Prostate gland (tissue), 2 donors: ENCODE results near the gene MRTFB.

Experiments
- CTCF ChIP-seq, 4 experiments: fragments of 200-600 bp in 2 of 4; fragments of 450-650 bp in 2 of 4; sonication (generic) in 2 of 4; IDR thresholded peaks; 1 replicate in 3 of 4; 2 replicates in 1 of 4; pipeline ENCODE4 v1.5.1; 2016 to 2019; ENCODE audit warnings: antibody characterized with exemption in 4 of 4, mild to moderate bottlenecking in 2 of 4, moderate library complexity in 2 of 4
- POLR2A ChIP-seq: fragments of 450-650 bp; IDR thresholded peaks from one replicate; pipeline ENCODE4 v1.6.1; 2016; ENCODE audit warnings: antibody characterized with exemption, mild to moderate bottlenecking

DNA sequence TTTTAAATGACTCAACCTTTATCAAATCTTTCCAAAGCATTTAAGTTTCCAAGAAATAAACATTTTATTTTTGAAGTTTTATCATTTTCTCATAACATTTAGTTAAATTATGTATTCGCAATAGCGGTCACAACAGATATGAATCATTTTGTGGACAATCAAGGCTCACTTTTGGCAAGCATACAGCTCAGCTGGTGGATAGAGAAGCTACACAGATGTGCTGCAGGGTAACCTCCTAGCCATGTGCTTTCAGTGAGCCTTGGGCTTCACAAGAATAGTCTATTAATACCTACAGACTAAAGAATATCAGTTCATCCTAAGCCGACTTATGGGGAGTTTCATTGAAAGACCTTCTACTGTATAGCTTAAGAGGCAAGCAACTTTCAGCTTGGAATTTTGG, 144.8 kb downstream of the MRTFB start:
- no peak for TF ChIP-seq POLR2A
- TF ChIP-seq CTCF (IDR thresholded peaks at IDR 0.05), result no peak
